ENCODE data around the gene C1orf226. TPM values are rescaled to one million over a fixed set of nuclear protein-coding genes. Genes with fewer than 3 reads are reported as not detected.

C1orf226 gene
- total RNA-seq, 3 donors from 2014 or later: 29.1 to 31.2 (median 30.0) TPM

GRCh38 chr1:162388615-162389014 is 7.1 kb downstream of the C1orf226 start:
- H3K36me3 ChIP-seq (ENCODE audit: low read depth): no peaks in the 10 kb centered on the region
- DNase-seq: no peak
- TF ChIP-seq CTCF (IDR thresholded peaks at IDR 0.05): no peak
- intact Hi-C loops (cut with DNase I, micrococcal nuclease): loop anchor here in 1 of 2 donors (10.0 kb wide), 1 partner anchor 104 kb away; no protein-coding TSS in a partner anchor
- H3K4me3 ChIP-seq: no peak overlapping the region
- no peaks in the 10 kb centered on the region for H3K9me3 ChIP-seq
- ATAC-seq: peak; percentile 59
- peaks cover 23% of the 10 kb centered on the region for H3K4me1 ChIP-seq (ENCODE audit: low read depth)

GRCh38 chr1:162389021-162389818 is 7.7 kb downstream of the C1orf226 start:
- ATAC-seq (peak; percentile 67), DNase-seq (peak in 1 of 3 donors; percentile 57)
- TF ChIP-seq CTCF (IDR thresholded peaks at IDR 0.05): no peak
- intact Hi-C loops (cut with DNase I, micrococcal nuclease): loop anchor here in 1 of 2 donors (10.0 kb wide), 1 partner anchor 104 kb away; no protein-coding TSS in a partner anchor
- Histone ChIP-seq H3K4me1 (ENCODE audit: low read depth) (peaks cover 18% of the 10 kb centered on the region), H3K36me3 (ENCODE audit: low read depth) (no peaks in the 10 kb centered on the region), H3K9me3 (no peaks in the 10 kb centered on the region), H3K4me3 (no peak overlapping the region)

GRCh38 chr1:162389971-162390370 is 8.4 kb downstream of the C1orf226 start:
- intact Hi-C loops (cut with DNase I, micrococcal nuclease): loop anchor here (5.0 to 10.0 kb wide), 3 partner anchors 33 to 333 kb away; no protein-coding TSS in a partner anchor
- H3K9me3 ChIP-seq: no peaks in the 10 kb centered on the region
- DNase-seq (no peak), ATAC-seq (no peak)
- peaks cover 16% of the 10 kb centered on the region for H3K4me1 ChIP-seq (ENCODE audit: low read depth)
- no peaks in the 10 kb centered on the region for H3K36me3 ChIP-seq (ENCODE audit: low read depth)
- H3K4me3 ChIP-seq: no peak overlapping the region
- TF ChIP-seq CTCF (IDR thresholded peaks at IDR 0.05): no peak

GRCh38 chr1:162390396-162391185 is 9.1 kb downstream of the C1orf226 start:
- no peak for TF ChIP-seq CTCF (IDR thresholded peaks at IDR 0.05)
- ATAC-seq (no peak), DNase-seq (no peak)
- Histone ChIP-seq H3K36me3 (ENCODE audit: low read depth) (no peaks in the 10 kb centered on the region), H3K9me3 (no peaks in the 10 kb centered on the region), H3K4me1 (ENCODE audit: low read depth) (peaks cover 16% of the 10 kb centered on the region), H3K4me3 (no peak overlapping the region)
- intact Hi-C loops (cut with DNase I, micrococcal nuclease): loop anchor here (5.0 kb wide), 2 partner anchors 33 to 333 kb away; no protein-coding TSS in a partner anchor

GRCh38 chr1:162391790-162392563 is 10.4 kb downstream of the C1orf226 start:
- intact Hi-C loops (cut with DNase I, micrococcal nuclease): loop anchor here (5.0 kb wide), 2 partner anchors 35 to 335 kb away; no protein-coding TSS in a partner anchor
- no peaks in the 10 kb centered on the region for H3K9me3 ChIP-seq
- DNase-seq: no peak
- H3K4me1 ChIP-seq (ENCODE audit: low read depth): peaks cover 8% of the 10 kb centered on the region
- no peak overlapping the region for H3K4me3 ChIP-seq
- TF ChIP-seq CTCF (IDR thresholded peaks at IDR 0.05): peak; percentile 51
- ATAC-seq: peak; percentile 54
- H3K36me3 ChIP-seq (ENCODE audit: low read depth): no peaks in the 10 kb centered on the region

All from mucosa of descending colon (tissue), 3 donors.